GM18519 (cell line): Measurements from ENCODE around the gene RAB11A.
"Not testable (repeated sequence)": the region's sequence is repeated elsewhere in the genome, so short reads cannot be mapped to it uniquely, and the experiment has no call there.

ENCODE experiments used
- ATAC-seq: cut with Tn5 transposase; IDR thresholded peaks from one replicate; pipeline ENCODE4 v1.9.1; 2021; ENCODE audit warnings: mild to moderate bottlenecking, moderate library complexity; ENCODE audit not compliant: unreplicated experiment, low FRiP score

The RAB11A gene

GRCh38 chr15:65841121-65841930 lies 28.0 kb upstream of the RAB11A start:
- ATAC-seq, result no peak

- ATAC-seq, result no peak
These were observed 23.3 kb upstream of the RAB11A start for GRCh38 chr15:65845826-65846519.

DNA sequence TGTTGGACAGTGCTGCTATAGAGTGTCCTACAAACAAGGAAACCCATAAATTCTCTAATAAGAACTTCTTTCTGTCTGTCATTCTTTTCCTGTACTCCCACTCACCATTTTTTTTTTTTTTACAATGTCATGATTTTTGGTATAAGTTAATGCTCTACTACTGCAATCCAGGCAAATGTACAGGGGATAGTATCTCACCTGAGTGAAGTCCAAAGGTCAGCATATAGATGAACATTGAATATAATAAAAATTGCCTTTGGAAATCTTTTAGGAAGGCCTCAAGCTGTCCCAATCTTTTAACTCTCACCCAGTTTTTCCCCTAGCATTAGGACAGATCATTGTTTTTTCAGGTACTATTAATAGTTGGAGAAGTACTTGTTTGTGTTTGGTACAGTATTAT lies 21.3 kb upstream of the RAB11A start:
- no peak for ATAC-seq

- ATAC-seq, result no peak
These were observed 17.3 kb upstream of the RAB11A start for GRCh38 chr15:65851981-65852380.

DNA sequence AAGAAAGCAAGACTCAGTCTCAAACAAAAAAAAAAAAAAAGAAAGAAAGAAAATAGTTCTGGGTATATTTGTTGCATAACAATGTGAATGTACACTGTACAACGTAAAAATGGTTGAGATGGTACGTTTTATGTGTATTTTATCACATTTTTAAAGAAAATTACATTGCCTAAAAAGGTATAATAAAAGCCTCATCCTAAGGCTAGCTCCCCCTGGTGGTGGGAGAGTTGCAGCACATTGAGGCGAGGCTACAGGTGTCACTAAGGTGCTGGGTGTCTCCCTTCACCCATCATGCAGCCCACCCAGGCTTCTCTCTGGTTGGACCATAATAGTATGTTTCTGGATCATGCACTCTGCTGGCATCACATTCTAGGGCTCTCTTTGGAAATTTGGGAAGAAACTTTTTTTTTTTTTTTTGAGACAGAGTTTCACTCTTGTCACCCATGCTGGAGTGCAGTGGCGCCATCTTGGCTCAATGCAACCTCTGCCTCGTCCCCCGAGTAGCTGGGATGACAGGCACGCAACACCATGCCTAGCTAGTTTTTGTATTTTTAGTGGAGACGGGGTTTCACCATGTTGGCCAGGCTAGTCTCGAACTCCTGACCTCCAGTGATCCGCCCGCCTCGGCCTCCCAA lies 12.4 kb upstream of the RAB11A start:
- ATAC-seq, result no peak

DNA sequence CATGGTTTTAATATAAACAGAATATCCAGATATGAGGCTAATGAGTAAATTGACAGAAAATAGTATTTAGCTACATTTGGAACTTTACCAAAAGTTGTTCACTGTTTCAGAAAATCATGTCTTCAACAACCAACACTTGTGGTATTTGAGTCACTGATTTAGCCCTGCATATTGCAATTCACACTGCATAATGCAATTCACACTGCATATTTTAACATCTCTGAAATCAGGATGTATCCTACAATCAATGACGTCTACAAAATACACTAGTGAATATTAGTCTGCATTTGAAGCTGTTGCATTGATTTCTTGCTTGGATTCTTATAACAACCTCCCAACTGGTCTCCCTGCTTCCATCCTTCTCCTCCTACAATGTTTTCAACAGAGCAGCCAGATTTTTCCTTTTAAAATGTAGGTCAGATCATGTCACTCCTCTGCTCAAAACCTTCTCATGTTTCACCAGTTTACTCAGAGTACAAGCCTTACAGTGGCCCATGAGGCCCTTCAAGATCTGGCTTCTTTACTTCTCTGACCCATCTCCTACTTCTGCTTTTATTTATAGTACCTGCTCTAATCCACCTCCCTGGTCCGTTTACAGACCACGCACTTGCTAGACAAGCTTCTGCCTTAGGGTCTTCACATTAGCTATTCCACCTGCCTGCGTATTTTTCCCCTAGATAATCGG lies 11.4 kb upstream of the RAB11A start:
- ATAC-seq, result no peak

GRCh38 chr15:65862682-65863081 lies 6.6 kb upstream of the RAB11A start:
- no peak for ATAC-seq

- no peak for ATAC-seq
These were observed 6.2 kb upstream of the RAB11A start for GRCh38 chr15:65863106-65863505.

DNA sequence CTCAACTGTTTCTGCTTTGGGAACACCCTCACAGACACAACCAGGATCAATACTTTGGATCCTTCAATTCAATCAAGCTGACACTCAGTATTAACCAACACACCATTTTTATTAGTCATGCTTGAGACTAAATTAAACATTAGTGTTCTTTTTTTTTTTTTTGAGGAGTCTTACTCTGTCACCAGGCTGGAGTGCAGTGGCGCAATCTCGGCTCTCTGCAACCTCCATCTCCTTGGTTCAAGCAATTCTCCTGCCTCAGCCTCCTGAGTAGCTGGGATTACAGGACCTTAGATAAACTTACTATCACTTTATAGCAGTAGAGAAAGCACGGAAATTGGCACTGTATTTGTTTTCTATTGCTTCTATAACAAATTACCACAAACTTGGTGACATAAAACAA lies 2.0 kb upstream of the RAB11A start:
- no peak for ATAC-seq

DNA sequence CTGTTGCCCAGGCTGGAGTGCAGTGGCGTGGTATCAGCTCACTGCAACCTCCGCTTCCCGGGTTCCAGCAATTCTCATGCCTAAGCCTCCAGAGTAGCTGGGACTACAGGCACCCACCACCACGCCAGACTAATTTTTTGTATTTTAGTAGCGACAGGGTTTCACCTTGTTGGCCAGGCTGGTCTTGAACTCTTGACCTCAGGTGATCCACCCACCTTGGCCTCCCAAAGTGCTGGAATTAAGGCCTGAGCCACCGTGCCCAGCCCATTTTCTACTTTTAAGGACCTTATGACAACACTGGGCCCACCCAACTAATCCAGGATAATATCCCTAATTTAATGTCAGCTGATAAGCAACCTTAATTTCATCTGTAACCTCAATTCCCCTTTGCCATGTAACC lies 1.4 kb upstream of the RAB11A start:
- not testable (repeated sequence) for ATAC-seq

GRCh38 chr15:65868546-65869125 lies 655 bp upstream of the RAB11A start:
- ATAC-seq, result no peak

DNA sequence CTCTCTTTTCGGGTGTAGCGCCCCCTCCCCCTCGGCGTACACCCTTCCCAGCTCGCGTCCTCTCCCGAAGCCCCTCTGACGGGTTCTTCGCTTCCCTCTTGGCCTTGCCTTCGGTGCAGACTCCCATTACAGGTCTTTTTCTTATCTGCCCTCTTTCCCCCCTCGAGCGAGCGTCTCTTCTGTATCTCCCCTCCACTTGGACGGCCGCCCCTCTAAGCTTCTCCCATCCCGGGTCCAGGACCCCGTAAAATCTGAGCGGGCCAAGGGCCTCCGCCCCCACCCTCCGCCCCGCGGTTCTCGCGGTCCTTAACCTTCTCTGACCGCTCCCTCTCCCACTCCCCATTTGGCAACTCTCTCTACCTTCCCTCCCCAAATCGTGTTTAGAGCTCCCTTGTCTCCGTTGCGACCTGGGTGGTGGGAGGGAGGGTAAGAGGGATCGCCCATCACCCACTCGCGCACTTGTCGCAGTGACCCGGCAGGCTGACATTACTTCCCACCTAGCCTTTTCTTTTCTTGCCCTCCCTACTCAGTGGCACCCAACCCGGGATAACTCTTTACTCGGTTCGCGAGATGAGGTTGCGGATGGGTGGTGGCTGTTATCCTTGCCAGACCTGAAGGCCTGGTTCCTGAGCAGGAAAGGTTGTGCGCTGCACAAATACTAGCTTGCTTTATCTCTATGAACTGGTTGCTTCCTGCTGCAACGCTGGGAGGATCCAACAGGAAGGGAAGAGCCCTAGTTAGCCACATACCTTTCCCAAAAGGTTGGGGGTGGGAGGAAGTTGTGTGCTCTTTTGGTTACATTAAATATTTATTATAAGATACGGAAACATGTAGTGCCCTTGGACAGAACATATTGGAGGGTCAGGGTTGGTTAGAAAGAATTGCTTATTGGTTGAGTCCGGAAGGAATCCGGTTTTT lies 922 bp downstream of the RAB11A start:
- ATAC-seq, result peak; percentile 16

GRCh38 chr15:65870889-65871533 lies 1.7 kb downstream of the RAB11A start:
- no peak for ATAC-seq

DNA sequence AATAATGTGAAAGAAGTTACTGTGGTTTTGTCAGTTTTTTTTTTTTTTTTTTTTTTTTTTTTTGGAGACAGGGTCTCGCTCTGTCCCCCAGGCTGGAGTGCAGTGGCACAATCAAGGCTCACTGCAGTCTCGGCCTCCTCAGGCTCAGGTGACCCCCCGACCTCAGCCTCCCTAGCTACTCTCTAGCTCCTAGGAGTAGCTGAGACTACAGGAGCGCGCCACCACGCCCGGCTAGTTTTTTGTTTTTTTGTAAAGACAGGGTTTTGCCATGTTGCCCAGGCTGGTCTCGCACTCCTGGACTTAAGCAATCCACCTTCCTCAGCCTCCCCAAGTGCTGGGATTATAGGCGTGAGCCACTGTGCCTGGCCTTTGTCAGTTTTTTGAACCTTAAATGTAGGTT lies 2.6 kb downstream of the RAB11A start:
- not testable (repeated sequence) for ATAC-seq

GRCh38 chr15:65872596-65872995 lies 3.3 kb downstream of the RAB11A start:
- ATAC-seq, result not testable (repeated sequence)

DNA sequence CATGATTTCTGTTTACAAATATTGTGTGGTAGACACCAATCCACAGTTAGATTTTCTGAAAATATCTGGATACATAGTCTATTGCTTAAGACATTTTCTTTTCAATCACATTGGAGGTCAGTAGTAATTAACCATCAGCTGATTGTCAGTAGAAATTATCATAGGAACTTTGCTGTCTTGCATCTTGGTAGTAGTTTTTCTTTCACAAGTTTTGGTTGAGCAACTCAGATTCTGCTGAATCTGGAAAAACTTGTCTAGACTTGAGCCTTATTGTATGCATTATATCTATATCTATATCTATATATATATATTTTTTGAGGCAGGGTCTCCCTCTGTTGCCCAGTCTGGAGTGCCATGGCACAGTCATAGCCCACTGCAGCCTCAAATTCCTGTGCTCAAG lies 4.0 kb downstream of the RAB11A start:
- no peak for ATAC-seq

DNA sequence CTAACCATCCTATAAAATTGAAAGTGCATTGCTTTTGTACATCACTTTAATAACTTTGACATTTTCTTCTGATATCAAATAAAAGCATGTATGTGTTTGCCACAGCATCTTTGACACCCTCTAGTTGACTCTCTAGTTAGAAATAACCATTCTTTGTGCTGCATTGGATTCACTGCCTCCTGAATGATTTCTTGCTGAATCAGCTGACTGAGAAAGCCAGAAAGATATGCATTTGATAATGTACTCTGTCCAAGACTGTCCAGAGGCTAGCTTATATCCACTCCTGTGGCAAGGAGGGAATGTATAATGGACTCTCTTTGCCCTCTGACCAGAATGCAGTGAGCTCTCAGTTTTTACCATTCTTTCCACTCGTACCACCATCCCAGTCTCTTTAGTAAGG lies 6.2 kb downstream of the RAB11A start:
- ATAC-seq, result no peak

GRCh38 chr15:65877749-65878148 lies 8.5 kb downstream of the RAB11A start:
- ATAC-seq, result no peak

DNA sequence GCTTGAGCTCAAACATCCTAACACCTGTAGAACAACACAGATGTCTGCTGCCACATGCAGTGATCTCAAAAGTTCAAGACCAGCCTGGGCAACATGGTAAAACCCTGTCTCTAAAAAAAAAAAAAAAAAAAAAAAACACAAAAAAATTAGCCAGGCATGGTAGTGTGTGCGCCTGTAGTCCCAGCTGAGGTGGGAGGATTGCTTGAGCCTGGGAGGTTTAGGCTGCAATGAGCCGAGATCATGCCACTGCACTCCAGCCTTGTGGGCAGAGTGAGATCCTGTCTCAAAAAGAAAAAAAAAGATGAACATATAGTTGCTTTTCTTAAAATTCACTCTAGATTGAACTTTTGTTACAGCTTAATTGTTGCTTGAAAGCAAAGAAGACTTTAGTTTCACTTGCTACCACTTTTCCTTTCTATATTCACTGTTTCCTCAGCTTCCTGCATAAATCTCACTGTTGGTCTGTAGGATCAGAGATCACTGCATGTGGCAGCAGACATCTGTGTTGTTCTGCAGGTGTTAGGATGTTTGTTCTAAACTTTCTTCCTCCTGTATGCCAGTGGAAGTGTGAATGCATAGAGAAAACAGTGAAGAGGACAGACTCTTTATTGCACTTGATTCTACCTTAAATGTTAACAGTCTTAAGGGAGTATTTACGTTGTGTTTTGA lies 12.6 kb downstream of the RAB11A start:
- ATAC-seq, result no peak
